Adrenal gland (tissue), 5 donors: ENCODE data around the gene FXYD2.

Experiments used
- CTCF ChIP-seq, 6 experiments: fragments of 450-650 bp in 4 of 6; fragments of 200-600 bp in 2 of 6; sonication (generic) in 1 of 6; IDR thresholded peaks; 1 replicate in 5 of 6; 2 replicates in 1 of 6; pipeline versions ENCODE4 v1.5.1 to v1.8.0; 2016 to 2021; ENCODE audit warnings: antibody characterized with exemption in 6 of 6, mild to moderate bottlenecking in 2 of 6, moderate library complexity in 1 of 6
- POLR2A ChIP-seq, 2 donors: fragments of 450-650 bp; IDR thresholded peaks; one replicate each; pipeline ENCODE4 v1.6.1; 2017; ENCODE audit warnings: antibody characterized with exemption in 2 of 2, mild to moderate bottlenecking in 2 of 2, moderate library complexity in 1 of 2
- donor health status: DM: no; HTN: no; CAD: no.

- TF ChIP-seq CTCF (IDR thresholded peaks at IDR 0.05) (no peak), POLR2A (IDR thresholded peaks at IDR 0.05) (no peak)
Observed at GRCh38 chr11:117855186-117855845, 30.8 kb upstream of the FXYD2 start.
